ENCODE results near the gene SOD2.
"Not testable (repeated sequence)": the region's sequence is repeated elsewhere in the genome, so short reads cannot be mapped to it uniquely, and the experiment has no call there.

Gene SOD2

DNA sequence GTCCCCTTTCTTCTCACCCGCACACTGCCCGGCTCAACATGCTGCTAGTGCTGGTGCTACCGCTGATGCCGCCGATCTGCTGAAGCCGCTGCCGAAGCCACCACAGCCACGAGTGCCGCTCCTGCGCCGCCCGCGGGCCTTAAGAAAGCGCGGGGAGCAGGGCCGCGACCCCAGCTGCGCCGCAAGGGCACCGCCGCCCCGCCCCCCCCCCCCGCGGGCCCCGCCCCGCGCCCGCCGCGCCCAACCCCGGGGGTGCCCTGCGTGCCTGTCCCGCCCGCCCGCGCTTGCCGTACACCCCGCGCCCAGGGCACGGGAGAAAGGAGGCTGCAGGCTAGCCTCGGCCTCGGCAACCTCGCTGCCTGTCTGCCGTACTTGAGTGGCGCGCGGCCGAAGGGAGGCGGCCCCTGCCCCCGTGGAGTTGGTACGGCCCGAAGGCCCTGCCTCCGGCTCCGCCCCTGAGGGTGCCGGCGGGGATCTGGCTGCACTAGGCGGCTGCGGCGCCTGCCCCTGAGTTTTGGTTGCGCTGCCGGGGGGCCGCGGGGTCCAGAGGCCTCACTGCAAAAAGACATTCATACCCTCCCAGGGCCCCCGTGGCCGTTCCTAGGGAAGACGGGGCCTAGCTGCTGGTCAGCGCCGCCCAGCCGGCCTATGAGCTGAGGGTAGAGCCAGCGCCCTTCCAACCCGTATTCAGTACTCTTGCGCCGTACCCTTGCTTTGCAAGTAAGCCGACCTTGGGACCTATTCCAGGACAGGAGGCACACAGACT, at the start of gene SOD2:
TSS of gene SOD2 (minus strand) at position 114 of the 766 bp plus-strand sequence. CDS start at position 40, 74 bp downstream.
- peak; percentile 81 for DNase-seq (ENCODE audit: low spot score)

DNA sequence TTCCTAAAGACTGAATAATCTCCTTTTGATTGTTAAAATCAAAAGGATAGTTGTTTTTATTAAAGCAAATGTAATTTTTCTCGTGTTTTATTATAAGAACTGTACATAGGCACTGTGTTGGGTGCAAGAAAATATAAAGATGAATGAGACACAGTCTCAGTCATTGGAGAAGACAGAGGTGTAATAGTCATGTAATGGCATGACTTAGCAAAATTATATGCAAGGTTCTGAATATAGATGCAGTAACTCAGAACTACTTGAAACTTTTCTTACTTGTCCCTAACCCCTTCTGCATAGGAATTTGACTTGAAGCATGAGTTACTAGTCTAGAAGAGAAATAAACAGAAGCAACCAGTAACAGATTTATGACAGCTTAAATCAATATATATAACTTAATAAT, 49.1 kb upstream of the SOD2 start:
- DNase-seq (ENCODE audit: low spot score), result no peak

DNA sequence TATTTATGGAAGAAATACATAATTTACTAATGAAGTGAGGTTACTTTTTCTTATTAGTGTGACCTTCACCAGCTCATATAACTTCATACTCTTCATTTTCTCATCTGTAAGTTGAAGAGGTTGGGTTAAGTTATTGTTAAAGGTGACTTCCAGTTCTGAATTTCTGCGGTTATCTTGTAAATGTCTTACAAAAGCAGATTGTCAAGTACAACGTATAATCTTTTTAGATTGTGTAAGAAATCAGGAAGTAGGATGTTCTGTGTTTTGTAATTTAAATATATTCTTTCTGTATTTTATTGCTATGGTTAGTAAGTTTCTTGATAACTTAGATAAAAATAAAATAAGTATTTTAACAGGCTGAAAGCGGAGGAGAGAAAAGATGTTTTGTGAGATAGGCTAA, 46.3 kb upstream of the SOD2 start:
- DNase-seq (ENCODE audit: low spot score), result no peak

DNA sequence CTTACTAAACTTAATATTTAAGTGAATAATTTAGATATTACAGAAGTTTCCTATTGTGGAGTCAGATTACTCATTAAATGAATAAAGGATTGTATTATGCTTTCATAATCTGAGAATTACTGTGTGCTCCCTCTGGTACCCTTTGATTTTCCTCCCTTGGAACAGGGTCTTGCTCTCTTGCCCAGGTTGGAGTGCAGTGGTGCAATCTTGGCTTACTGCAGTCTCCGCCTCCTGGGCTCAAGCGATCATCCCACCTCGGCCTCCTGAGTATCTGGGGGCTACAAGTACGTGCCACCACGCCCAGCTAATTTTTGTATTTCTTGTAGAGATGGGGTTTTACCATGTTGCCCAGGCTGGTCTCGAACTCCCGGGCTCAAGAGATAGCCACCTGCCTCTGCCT, 43.9 kb upstream of the SOD2 start:
- no peak for DNase-seq (ENCODE audit: low spot score)

DNA sequence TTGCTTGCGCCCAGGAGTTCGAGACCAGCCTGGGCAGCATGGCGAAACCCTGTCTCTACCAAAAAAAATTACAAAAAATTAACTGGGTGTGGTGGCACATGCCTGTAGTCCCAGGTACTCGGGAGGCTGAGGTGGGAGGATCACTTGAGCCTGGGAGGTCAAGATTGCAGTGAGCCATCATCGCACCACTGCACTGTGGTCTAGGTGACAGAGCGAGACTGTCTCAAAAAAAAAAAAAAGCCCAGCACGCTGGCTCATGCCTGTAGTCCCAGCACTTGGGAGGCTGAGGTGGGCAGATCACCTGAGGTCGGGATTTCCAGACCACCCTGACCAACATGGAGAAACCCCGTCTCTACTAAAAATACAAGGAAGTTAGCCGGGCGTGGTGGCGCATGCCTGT, 40.4 kb upstream of the SOD2 start:
- DNase-seq (ENCODE audit: low spot score), result not testable (repeated sequence)

DNA sequence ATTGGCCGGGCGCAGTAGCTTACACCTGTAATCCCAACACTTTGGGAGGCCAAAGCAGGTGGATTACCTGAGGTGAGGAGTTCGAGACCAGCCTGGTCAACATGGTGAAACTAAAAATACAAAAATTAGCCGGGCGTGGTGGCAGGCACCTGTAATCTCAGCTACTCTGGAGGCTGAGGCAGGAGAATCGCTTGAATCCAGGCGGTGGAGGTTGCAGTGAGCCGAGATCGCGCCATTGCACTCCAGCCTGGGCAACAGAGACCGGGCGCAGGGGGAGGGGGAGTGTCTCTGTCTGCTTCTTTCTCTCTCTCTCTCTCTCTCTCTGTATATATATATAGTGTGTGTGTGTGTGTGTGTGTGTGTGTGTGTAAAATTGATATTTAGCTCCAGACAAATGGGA, 39.5 kb upstream of the SOD2 start:
- DNase-seq (ENCODE audit: low spot score), result not testable (repeated sequence)

DNA sequence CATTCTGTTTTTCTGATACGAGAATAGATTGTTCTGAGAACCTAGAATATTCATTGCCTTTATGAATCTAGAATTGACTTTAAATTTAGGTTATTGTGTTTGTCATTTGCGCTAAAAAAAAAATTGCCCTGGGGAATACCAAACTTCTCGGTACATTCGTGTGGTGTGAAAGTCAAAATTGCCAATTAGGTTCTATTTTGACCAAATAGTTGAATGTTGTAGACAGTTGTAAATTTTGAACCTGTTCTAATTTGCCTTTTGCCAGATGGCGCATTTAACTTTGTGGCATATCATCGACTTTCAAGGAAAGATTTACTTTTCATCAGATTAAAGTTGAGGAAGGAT, 37.3 kb upstream of the SOD2 start:
- DNase-seq (ENCODE audit: low spot score), result no peak

DNA sequence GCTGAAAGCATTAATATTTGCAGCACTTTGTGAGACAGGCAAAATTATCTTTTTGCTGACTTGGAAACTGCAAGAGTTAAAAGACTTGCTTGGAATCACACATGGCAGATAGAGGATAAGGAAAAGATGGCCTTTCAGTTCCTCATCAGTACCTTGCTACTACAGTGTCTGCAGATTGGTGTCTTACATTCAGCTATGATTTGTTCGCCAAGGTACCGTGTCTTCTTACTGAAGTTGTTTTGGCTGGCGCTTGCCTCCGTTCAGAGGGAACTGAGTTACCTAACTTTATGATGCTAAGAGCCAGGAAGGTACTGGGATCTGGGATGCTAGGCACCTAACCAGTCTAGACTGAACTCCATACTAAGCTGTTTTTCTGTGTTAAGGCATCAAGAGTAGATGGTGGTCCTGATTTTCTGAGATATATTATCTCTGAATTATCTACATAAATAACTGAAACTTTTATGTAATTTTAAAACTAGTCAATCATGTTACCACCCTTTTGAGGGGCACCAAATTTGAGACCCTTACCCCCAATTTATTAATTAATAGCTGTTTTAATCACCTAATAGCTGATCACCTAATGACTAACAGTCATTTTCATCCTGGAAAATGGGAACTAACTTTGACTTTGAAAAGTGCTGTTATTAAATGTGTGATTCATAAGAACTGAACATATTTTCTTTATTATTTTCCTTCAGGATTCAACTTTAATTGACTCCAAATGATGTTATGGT, 36.7 kb upstream of the SOD2 start:
- no peak for DNase-seq (ENCODE audit: low spot score)

DNA sequence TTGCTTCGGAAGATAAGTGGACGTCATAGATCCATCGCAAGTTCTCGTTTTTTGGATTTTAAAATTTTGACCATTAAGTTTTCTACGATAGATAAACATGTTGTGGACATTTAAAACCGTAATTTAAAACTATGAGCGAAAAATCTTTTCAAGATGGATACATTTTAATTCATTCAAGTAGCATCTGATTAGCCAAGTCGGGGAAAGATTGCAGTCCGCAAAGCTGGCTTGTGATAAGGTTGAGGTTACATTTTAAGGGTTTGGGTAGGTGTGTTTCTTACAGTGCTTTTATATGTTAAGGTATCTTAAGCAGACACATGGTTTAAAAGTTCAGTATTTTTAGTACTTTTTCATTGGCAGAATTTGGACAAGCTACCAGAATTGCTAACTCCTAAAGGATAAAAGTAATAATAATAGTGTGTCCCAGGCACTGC, 35.5 kb upstream of the SOD2 start:
- DNase-seq (ENCODE audit: low spot score), result peak; percentile 13

DNA sequence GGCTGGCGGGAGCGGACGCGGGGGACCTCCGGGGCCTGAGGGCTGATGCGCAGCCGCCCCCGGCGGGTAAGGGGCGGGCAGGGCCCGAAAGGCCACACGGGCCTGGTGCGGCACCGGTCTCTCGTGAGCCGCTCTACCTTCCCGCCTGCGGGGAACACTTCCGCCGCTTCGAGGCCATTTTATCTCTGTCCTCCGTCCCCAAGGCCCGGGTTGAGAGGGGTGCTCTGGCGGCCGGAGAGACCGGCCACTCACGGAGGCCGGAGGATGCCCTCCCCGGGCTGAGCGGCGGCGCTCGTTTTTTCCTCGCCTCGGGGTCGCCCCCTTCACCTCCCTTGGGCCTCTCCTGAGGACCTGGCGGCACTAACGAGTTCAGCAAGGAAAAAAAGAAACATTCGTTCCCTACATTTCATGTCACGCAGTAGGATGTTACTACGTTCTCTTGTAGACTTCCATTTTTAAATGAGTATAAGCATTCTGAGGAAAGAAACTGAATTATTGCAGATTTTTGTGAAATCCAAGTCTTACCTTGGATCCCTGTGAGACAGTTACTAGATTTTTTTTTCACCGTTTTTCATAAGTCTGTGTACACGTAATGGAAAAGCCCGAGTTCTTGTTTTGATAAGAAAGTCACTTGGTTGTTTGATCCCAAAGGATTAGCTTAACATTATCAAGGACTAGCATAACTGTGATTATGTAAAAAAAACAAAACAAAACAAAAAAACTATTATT, 34.8 kb upstream of the SOD2 start:
- peak; percentile 41 for DNase-seq (ENCODE audit: low spot score)

DNA sequence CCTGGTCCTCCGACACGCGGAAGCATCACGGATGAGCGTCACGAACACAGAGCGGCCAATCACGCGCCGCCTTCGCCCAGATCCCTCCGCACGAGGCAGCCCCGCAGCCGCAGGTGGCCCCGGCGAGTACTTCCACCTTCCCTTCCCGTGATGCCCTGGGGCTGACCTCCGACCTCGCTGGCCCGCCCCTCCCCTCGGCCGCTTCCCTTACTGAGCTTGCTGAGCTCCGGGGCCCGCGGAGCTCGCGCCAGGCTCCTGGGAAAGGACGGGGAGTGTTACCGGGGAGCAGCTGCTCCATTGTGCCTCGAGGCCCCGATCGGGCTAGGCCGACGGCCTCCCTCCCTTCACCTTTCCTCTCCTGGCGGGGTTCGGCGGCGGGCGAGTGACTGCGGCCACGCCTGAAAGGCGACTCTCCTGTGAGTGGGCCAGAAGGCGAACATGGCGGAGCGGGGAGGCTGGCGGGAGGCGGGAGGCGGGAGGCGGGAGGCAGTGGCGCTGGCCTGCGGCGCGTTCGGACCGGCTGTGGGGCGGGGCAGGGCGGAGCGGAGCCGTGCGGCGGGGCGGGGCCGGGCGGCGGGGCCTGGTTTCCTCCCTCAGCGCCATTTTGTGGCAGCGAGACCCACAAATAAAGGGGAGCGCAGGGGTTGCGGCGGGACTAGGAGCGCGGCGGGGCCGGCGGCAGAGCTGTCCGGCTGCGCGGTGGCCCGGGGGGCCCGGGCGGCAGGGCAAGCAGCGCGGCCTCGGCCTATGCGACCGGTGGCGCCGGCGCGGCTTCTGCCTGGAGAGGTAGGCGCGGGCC, 34.1 kb upstream of the SOD2 start, which contains the start of gene WTAP:
TSS of gene WTAP (plus strand) at position 589 of the 799 bp plus-strand sequence. CDS start 8,760 bp downstream, outside the sequence.
- peak; percentile 97 for DNase-seq (ENCODE audit: low spot score)

DNA sequence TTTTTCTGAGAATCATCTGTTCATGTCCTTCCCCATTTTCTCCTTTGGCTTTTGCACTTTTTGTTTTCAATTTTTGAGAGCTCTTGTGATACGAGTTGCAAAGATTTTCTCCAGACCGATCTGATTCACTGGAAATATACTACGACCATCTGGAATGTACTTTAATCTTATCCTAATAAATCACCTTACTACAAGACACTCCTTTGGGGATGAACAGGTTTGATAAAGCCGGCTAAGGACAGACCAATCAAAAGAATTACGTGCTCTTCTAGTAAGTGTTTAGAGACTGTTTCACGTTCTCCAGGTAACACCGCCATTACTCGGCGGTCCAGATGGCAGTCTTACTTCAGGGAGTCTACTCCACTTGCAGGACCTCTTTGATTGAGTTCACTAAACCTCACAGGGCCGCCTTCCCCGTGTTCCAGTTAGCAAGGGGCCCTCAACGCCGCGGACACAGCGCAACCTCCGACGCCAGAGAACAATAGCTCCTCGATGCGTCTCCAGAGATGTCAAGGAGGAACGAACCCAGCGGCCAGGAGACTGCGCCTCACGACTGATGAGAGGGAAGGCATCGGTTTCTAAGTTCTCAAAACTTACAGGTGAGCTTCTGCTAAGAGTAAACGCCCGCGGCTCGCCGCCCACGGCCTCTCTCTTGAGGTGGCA, 33.3 kb upstream of the SOD2 start:
- no peak for DNase-seq (ENCODE audit: low spot score)

DNA sequence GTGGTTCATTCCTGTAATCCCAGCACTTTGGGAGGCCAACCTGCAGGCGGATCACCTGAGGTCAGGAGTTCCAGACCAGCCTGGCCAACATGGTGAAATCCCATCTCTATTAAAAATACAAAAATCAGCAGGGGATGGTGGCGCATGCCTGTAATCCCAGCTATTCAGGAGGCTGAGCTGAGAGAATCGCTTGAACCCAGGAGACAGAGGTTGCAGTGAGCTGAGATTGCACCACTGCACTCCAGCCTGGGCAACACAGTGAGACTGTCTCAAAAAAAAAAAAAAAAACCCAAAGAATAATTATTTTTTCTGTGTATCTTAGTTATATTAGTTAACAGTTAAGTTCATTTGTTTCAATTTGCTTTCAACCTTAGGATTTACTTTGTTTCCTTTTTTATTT, 32.2 kb upstream of the SOD2 start:
- not testable (repeated sequence) for DNase-seq (ENCODE audit: low spot score)

DNA sequence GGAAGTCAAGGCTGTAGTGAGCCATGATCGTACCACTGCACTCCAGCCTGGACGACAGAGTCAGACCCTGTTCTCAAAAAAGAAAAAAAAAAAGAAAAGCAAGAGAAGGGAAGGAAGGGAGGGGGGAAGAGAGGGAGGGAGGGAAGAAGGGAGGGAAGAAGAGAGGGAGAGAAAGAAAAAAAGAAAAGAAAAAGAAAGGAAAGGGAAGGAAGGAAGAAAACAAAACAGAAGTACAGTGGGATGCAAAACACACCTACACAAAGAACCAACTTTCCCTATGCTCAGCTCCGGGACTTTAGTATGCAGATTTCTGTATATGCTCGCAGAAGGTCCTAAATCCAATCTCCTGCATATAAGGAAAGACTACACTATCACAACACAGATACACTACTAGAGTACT, 31.7 kb upstream of the SOD2 start:
- DNase-seq (ENCODE audit: low spot score), result no peak

DNA sequence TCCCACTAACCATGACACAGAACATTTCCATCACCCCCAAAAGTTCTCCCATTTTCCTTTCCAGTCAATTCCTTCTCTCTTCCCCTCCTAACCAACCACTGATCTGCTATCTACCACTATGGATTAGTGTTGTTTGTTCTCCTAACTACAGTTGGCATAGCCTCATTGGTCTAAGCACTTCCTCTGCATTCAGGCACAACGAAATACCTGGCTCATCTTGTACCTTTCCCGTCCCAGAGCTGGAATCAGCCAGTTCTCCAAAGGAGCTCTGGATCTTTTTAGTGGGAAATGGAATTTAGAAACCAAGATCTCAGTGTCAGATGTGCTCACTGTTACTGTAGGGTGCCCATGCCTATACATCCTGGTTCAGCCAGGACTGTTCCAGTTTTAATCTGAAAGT, 30.2 kb upstream of the SOD2 start:
- DNase-seq (ENCODE audit: low spot score), result no peak

DNA sequence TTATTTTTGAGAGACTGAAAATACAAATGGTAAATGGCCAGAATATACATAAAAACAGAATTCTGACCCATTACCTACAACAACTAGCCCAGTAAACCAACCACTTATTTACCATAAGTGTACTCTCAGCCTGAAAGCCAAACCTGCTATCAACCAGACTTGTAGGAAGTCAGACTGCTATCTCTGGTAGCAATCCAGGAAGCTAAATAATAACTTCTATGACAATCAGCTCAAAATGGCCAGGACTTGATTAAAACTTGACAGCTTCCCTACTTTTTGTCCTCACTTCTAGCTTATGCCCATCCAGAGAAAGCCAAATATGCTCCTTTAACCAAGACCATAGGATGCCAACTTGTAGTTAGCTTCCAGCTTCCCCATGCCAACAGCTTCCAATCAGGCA, 29.6 kb upstream of the SOD2 start:
- no peak for DNase-seq (ENCODE audit: low spot score)

DNA sequence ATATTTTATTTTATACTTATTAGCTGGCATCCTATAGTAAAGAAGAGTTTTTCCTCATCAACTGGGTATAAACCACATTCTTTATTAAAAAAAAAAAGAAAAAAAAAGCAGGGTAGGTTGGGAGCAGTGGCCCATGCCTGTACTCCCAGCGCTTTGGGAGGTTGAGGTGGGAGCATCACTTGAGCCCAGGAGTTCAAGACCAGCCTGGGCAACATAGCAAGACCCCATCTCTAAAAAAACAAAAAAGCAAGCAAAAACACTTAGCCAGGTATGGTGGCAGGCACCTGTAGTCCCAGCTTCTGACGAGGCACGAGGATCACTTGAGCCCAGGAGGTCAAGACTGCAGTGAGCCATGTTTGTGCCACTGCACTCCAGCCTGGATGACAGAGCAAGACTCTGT, 28.9 kb upstream of the SOD2 start:
- DNase-seq (ENCODE audit: low spot score), result not testable (repeated sequence)

DNA sequence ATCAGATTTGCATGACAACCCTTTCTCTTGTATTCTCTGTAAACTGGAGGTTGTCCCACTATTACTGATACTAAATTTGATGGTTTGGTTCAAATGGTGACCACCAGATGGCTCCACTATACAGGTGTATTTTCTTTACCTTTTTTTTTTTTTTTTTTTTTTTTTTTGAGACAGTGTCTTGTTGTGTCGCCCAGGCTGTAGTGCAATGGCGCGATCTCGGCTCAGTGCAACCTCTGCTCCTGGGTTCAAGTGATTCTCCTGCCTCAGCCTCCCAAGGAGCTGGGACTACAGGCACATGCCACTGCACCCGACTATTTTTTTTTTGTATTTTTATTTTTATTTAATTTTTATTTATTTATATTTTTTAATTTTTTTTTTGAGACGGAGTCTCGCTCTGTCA, 27.7 kb upstream of the SOD2 start:
- DNase-seq (ENCODE audit: low spot score), result peak; percentile 76

DNA sequence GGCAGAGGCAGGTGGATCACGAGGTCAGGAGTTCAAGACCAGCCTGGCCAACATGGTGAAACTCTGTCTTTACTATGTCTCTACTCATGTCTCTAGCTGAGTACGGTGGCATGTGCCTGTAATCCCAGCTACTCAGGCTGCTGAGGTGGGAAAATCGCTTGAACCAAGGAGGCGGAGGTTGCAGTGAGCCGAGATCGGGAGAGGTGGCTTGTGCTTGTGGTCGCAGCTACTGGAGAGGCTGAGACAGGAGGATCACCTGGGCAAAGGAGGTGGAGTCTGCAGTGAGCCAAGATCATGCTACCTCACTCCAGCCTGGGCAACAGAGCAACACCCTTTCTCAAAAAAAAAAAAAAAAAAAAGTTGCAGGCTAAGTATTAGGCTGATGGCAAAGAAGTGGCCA, 26.2 kb upstream of the SOD2 start:
- no peak for DNase-seq (ENCODE audit: low spot score)

DNA sequence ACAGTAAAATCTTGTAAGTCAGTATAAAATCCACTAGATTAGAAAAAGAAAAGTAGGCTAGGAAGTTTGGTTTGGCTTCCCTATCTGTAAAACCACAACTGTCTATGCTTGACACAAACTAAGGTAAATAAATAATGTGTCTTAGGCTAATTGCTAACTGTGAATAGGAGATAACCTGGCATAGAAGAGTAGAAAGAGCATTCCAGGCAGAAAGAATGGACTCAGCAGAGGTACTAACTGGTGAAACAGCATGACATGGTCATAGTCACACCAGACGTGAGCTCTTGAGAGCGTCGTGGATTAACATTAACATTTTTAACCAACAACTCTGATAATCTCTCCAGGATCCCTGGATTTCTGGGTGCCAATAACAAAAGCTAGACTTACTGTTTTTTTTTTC, 25.6 kb upstream of the SOD2 start:
- DNase-seq (ENCODE audit: low spot score), result no peak
